HepG2 (cell line): ENCODE data around the gene PLD3. TPM values are rescaled to one million over a fixed set of nuclear protein-coding genes. Genes with fewer than 3 reads are reported as not detected.
A peak's percentile ranks its signal among the peaks of the same experiment; 100 is the strongest.

ENCODE experiments used
- JUNB ChIP-seq: sonication (generic); formaldehyde crosslinking; IDR thresholded peaks from 2 replicates; pipeline ENCODE4 v1.8.0; 2022; ENCODE audit warnings: missing genetic modification reagents, mild to moderate bottlenecking, borderline replicate concordance
- KDM5A ChIP-seq: fragments of 200-600 bp; sonication (generic); IDR thresholded peaks from 2 replicates; pipeline ENCODE4 v1.7.0; 2018; ENCODE audit warnings: antibody characterized with exemption, mild to moderate bottlenecking, low read length, borderline replicate concordance
- KMT2B ChIP-seq: IDR thresholded peaks from 2 replicates; pipeline ENCODE4 v1.6.1; 2016; ENCODE audit warnings: missing genetic modification reagents, missing compliant biosample characterization
- PHF21A ChIP-seq: sonication (generic); formaldehyde crosslinking; IDR thresholded peaks from 2 replicates; pipeline ENCODE4 v1.5.0; 2020; ENCODE audit warnings: mild to moderate bottlenecking, missing genetic modification reagents
- REL ChIP-seq: sonication (generic); formaldehyde crosslinking; conservative IDR thresholded peaks from 2 replicates; pipeline ENCODE4 v1.8.0; 2022; ENCODE audit warnings: mild to moderate bottlenecking, missing genetic modification reagents, moderate library complexity
- THAP11 ChIP-seq: IDR thresholded peaks from 2 replicates; pipeline ENCODE4 v1.6.1; 2016; ENCODE audit warnings: missing biosample characterization, missing genetic modification reagents
- ZC3H13 ChIP-seq: sonication (generic); formaldehyde crosslinking; IDR thresholded peaks from 2 replicates; pipeline ENCODE4 v1.8.1; 2023; ENCODE audit warnings: mild to moderate bottlenecking, missing genetic modification reagents, moderate library complexity
- ZNF749 ChIP-seq: sonication (generic); formaldehyde crosslinking; IDR thresholded peaks from 2 replicates; pipeline ENCODE4 v1.8.0; 2022; ENCODE audit warnings: mild to moderate bottlenecking, missing genetic modification reagents, moderate library complexity, borderline replicate concordance
- ZNF781 ChIP-seq: sonication (generic); formaldehyde crosslinking; IDR thresholded peaks from 2 replicates; pipeline ENCODE4 v1.5.1; 2020; ENCODE audit warnings: borderline replicate concordance, mild to moderate bottlenecking, missing genetic modification reagents; ENCODE audit errors: not compliant biosample characterization
- polyA plus RNA-seq, 8 experiments: library from polyadenylated mRNA; depleted of rRNA in 3 of 8; stranded (reverse) in 7 of 8; unstranded in 1 of 8; fragments of >200 nt; fragmentation: Illumina TruSeq in 4 of 8; extraction: Trizol in 4 of 8; gene quantifications; 2 replicates each; pipeline versions ENCODE4 v1.2.1 to v1.2.3, GENCODE V29; 2011 to 2016; ENCODE audit warnings: low read depth in 4 of 8, missing spikeins in 1 of 8, mixed read lengths in 1 of 8; ENCODE audit not compliant: insufficient read depth in 1 of 8
- total RNA-seq, 5 experiments: library from RNA; depleted of rRNA; stranded (reverse); fragments of >200 nt; fragmentation: Illumina TruSeq; extraction: Trizol; gene quantifications; 2 replicates each; pipeline ENCODE4 v1.2.3, GENCODE V29; 2016; ENCODE audit warnings: low read depth in 1 of 5
- TF ChIP-seq, protein P1 (sequence below): sonication (generic); formaldehyde crosslinking; IDR thresholded peaks from 2 replicates; pipeline ENCODE4 v1.8.0; 2022; ENCODE audit warnings: missing genetic modification reagents, low read depth, mild to moderate bottlenecking, borderline replicate concordance
- TF ChIP-seq, protein P2 (sequence below): sonication (generic); formaldehyde crosslinking; IDR thresholded peaks from 2 replicates; pipeline ENCODE4 v1.5.0; 2020; ENCODE audit warnings: missing genetic modification reagents
- TF ChIP-seq, protein P3 (sequence below): conservative IDR thresholded peaks from 2 replicates; pipeline ENCODE4 v1.6.1; 2018; ENCODE audit warnings: missing genetic modification reagents
- TF ChIP-seq, protein P4 (sequence below): sonication (generic); formaldehyde crosslinking; IDR thresholded peaks from 2 replicates; pipeline ENCODE4 v1.8.1; 2023; ENCODE audit warnings: mild to moderate bottlenecking, inconsistent platforms, moderate library complexity, missing genetic modification reagents, borderline replicate concordance
- TF ChIP-seq, protein P5 (sequence below): sonication (generic); formaldehyde crosslinking; IDR thresholded peaks from 2 replicates; pipeline ENCODE4 v1.9.0; 2021; ENCODE audit warnings: mild to moderate bottlenecking, missing genetic modification reagents

Gene PLD3
- total and polyA plus RNA-seq, 2 of the 13 experiments (the other 11 are each of a cell fraction or from before 2014, with no cell fraction given): 45.7 to 164 TPM

DNA sequence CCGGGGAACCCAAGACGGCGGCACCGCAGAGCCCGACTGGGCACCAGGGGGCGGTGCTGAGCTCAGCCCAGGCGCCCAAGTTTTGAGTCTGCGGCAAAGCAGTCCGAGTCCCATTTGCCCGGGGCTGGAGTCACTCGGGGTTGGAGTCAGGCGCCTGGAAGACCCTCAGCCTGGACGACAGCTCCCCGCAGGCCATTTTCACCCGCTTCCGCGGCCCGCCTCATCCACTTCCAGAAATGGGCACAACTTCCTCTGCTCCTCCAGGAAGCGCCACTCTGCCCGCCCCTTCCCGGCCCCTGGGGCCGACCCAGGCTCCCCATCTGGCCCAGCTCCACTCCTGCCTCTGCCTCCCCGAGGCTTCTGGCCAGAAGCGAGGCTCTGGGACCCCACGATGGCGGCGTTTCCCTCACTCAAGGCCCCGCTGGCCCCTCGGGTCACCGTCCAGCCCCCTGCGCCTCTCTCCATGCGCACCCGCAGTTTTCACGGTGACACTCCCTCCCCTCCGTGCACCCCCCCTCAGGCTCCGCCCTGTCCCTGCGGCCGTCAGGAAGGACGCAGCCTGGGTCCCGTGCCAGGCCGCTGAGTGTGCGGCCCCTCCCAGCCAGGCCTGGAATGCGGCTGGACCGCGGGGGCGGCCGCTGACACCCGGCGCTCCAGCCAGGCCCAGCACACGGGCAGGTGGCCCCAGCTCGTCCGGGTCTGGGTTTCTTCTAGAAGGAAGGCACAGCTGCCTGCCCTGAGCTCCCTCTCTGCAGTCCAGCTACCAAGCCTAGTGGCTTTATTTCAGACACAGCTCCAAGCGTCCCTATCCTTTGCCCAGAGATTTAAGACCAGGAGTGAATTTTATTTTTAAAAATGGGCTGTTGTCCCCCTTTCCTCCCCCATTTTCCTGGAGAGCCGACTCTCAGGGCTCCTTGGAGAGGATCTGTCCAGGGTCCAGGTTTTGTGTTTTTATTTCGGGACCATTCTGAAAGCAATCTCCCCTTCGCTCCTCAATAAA, 72.6 kb downstream of the PLD3 start (continued):
- peak; percentile 87 for TF ChIP-seq PHF21A
- TF ChIP-seq, protein P1, sequence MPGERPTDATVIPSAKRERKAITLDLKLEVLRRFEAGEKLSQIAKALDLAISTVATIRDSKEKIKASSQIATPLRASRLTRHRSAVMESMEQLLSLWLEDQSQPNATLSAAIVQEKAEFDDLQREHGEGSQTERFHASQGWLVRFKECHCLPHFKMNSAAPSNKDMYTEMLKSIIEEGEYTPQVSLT (CRISPR knock-in tag): no peak
- TF ChIP-seq ZC3H13 (CRISPR knock-in tag): peak; percentile 97
- TF ChIP-seq ZNF749 (CRISPR knock-in tag): peak; percentile 57; the same call in 1 of the 2 replicates
- TF ChIP-seq, protein P2, sequence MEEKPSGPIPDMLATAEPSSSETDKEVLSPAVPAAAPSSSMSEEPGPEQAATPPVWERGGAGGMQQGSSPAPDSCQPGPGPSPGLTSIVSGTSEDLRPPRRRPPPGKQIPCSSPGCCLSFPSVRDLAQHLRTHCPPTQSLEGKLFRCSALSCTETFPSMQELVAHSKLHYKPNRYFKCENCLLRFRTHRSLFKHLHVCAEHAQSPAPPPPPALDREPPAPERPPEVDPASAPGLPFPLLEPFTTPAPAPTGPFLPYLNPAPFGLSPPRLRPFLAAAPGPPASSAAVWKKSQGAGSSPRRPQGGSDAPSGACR: peak; percentile 41; the same call in 1 of the 2 replicates
- peak; percentile 84 for TF ChIP-seq KMT2B (CRISPR knock-in tag)
- TF ChIP-seq, protein P3, sequence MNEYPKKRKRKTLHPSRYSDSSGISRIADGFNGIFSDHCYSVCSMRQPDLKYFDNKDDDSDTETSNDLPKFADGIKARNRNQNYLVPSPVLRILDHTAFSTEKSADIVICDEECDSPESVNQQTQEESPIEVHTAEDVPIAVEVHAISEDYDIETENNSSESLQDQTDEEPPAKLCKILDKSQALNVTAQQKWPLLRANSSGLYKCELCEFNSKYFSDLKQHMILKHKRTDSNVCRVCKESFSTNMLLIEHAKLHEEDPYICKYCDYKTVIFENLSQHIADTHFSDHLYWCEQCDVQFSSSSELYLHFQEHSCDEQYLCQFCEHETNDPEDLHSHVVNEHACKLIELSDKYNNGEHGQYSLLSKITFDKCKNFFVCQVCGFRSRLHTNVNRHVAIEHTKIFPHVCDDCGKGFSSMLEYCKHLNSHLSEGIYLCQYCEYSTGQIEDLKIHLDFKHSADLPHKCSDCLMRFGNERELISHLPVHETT: no peak; the same call in 1 of the 2 replicates
- TF ChIP-seq REL (CRISPR knock-in tag): no peak
- TF ChIP-seq, protein P4, sequence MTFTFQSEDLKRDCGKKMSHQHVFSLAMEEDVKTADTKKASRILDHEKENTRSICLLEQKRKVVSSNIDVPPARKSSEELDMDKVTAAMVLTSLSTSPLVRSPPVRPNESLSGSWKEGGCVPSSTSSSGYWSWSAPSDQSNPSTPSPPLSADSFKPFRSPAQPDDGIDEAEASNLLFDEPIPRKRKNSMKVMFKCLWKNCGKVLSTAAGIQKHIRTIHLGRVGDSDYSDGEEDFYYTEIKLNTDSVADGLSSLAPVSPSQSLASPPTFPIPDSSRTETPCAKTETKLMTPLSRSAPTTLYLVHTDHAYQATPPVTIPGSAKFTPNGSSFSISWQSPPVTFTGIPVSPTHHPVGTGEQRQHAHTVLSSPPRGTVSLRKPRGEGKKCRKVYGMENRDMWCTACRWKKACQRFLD (CRISPR knock-in tag): no peak
- TF ChIP-seq, protein P5, sequence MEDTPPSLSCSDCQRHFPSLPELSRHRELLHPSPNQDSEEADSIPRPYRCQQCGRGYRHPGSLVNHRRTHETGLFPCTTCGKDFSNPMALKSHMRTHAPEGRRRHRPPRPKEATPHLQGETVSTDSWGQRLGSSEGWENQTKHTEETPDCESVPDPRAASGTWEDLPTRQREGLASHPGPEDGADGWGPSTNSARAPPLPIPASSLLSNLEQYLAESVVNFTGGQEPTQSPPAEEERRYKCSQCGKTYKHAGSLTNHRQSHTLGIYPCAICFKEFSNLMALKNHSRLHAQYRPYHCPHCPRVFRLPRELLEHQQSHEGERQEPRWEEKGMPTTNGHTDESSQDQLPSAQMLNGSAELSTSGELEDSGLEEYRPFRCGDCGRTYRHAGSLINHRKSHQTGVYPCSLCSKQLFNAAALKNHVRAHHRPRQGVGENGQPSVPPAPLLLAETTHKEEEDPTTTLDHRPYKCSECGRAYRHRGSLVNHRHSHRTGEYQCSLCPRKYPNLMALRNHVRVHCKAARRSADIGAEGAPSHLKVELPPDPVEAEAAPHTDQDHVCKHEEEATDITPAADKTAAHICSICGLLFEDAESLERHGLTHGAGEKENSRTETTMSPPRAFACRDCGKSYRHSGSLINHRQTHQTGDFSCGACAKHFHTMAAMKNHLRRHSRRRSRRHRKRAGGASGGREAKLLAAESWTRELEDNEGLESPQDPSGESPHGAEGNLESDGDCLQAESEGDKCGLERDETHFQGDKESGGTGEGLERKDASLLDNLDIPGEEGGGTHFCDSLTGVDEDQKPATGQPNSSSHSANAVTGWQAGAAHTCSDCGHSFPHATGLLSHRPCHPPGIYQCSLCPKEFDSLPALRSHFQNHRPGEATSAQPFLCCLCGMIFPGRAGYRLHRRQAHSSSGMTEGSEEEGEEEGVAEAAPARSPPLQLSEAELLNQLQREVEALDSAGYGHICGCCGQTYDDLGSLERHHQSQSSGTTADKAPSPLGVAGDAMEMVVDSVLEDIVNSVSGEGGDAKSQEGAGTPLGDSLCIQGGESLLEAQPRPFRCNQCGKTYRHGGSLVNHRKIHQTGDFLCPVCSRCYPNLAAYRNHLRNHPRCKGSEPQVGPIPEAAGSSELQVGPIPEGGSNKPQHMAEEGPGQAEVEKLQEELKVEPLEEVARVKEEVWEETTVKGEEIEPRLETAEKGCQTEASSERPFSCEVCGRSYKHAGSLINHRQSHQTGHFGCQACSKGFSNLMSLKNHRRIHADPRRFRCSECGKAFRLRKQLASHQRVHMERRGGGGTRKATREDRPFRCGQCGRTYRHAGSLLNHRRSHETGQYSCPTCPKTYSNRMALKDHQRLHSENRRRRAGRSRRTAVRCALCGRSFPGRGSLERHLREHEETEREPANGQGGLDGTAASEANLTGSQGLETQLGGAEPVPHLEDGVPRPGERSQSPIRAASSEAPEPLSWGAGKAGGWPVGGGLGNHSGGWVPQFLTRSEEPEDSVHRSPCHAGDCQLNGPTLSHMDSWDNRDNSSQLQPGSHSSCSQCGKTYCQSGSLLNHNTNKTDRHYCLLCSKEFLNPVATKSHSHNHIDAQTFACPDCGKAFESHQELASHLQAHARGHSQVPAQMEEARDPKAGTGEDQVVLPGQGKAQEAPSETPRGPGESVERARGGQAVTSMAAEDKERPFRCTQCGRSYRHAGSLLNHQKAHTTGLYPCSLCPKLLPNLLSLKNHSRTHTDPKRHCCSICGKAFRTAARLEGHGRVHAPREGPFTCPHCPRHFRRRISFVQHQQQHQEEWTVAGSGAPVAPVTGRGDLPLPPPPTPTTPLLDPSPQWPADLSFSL (CRISPR knock-in tag): no peak
- TF ChIP-seq KDM5A: no peak; the same call in 1 of the 2 replicates
- no peak for TF ChIP-seq ZNF781 (CRISPR knock-in tag)
- TF ChIP-seq JUNB (CRISPR knock-in tag): no peak
- TF ChIP-seq THAP11 (CRISPR knock-in tag): peak; percentile 71; the same call in 1 of the 2 replicates
